Upper lobe of left lung (tissue), 4 donors: ENCODE measurements around the gene PROSER2.

Experiments used
- EP300 ChIP-seq, 4 donors: sonication (generic); formaldehyde crosslinking; IDR thresholded peaks; one replicate each; pipeline ENCODE4 v1.5.1; 2017; ENCODE audit warnings: antibody characterized with exemption in 4 of 4, control low read depth in 2 of 4
- POLR2A ChIP-seq, 4 donors: fragments of 450-650 bp; IDR thresholded peaks; one replicate each; pipeline ENCODE4 v1.5.1; 2016 to 2017; ENCODE audit warnings: antibody characterized with exemption in 4 of 4, mild to moderate bottlenecking in 2 of 4
- POLR2AphosphoS5 ChIP-seq, 2 donors: sonication (generic); formaldehyde crosslinking; IDR thresholded peaks; one replicate each; pipeline ENCODE4 v1.5.1; 2017; ENCODE audit warnings: antibody characterized with exemption in 2 of 2
- TF ChIP-seq, protein P1 (sequence below), 6 experiments: fragments of 450-650 bp in 4 of 6; fragments of 200-600 bp in 2 of 6; sonication (generic) in 2 of 6; IDR thresholded peaks; one replicate each; pipeline ENCODE4 v1.5.1; 2016 to 2019; ENCODE audit warnings: antibody characterized with exemption in 6 of 6

- TF ChIP-seq, protein P1, sequence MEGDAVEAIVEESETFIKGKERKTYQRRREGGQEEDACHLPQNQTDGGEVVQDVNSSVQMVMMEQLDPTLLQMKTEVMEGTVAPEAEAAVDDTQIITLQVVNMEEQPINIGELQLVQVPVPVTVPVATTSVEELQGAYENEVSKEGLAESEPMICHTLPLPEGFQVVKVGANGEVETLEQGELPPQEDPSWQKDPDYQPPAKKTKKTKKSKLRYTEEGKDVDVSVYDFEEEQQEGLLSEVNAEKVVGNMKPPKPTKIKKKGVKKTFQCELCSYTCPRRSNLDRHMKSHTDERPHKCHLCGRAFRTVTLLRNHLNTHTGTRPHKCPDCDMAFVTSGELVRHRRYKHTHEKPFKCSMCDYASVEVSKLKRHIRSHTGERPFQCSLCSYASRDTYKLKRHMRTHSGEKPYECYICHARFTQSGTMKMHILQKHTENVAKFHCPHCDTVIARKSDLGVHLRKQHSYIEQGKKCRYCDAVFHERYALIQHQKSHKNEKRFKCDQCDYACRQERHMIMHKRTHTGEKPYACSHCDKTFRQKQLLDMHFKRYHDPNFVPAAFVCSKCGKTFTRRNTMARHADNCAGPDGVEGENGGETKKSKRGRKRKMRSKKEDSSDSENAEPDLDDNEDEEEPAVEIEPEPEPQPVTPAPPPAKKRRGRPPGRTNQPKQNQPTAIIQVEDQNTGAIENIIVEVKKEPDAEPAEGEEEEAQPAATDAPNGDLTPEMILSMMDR (IDR thresholded peaks at IDR 0.05) = no peak
- TF ChIP-seq POLR2A (IDR thresholded peaks at IDR 0.05) (no peak), POLR2AphosphoS5 (IDR thresholded peaks at IDR 0.05) (no peak), EP300 (IDR thresholded peaks at IDR 0.05) (no peak)
Observed at GRCh38 chr10:11851910-11852309, 28.8 kb downstream of the PROSER2 start.
